HepG2 (cell line): ENCODE data around the gene ASCL2. TPM values are rescaled to one million over a fixed set of nuclear protein-coding genes. Genes with fewer than 3 reads are reported as not detected.
A peak's percentile ranks its signal among the peaks of the same experiment; 100 is the strongest.

Experiments used
- CHD2 ChIP-seq: IDR thresholded peaks from 2 replicates; pipeline ENCODE4 v1.6.1; 2011; ENCODE audit warnings: low read depth, low read length, improper control_type of control experiment
- DPF2 ChIP-seq: sonication (generic); formaldehyde crosslinking; IDR thresholded peaks from 2 replicates; pipeline ENCODE4 v1.4.0; 2020; ENCODE audit warnings: mild to moderate bottlenecking, low read depth, missing genetic modification reagents, borderline replicate concordance
- HOXA3 ChIP-seq: sonication (generic); formaldehyde crosslinking; IDR thresholded peaks from 2 replicates; pipeline ENCODE4 v1.5.0; 2020; ENCODE audit warnings: missing genetic modification reagents
- IKZF4 ChIP-seq: sonication (generic); formaldehyde crosslinking; IDR thresholded peaks from 2 replicates; pipeline ENCODE4 v1.5.1; 2020; ENCODE audit warnings: borderline replicate concordance, mild to moderate bottlenecking, low read depth, missing genetic modification reagents; ENCODE audit errors: not compliant biosample characterization
- MEF2D ChIP-seq: sonication (generic); formaldehyde crosslinking; IDR thresholded peaks from 2 replicates; pipeline ENCODE4 v1.5.1; 2020; ENCODE audit warnings: mild to moderate bottlenecking, missing genetic modification reagents
- NAIF1 ChIP-seq: sonication (generic); formaldehyde crosslinking; IDR thresholded peaks from 2 replicates; pipeline ENCODE4 v1.5.0; 2020; ENCODE audit warnings: mild to moderate bottlenecking, missing genetic modification reagents, borderline replicate concordance
- NFRKB ChIP-seq: fragments of 450-650 bp; IDR thresholded peaks from 2 replicates; pipeline ENCODE4 v1.6.1; 2017
- NR1H2 ChIP-seq: sonication (generic); formaldehyde crosslinking; IDR thresholded peaks from 2 replicates; pipeline ENCODE4 v1.8.1; 2022; ENCODE audit warnings: low read depth, missing genetic modification reagents, borderline replicate concordance
- NR2F2 ChIP-seq: IDR thresholded peaks from 2 replicates; pipeline ENCODE4 v1.6.1; 2012; ENCODE audit warnings: low read depth, inconsistent platforms, borderline replicate concordance
- SAFB2 ChIP-seq: sonication (generic); formaldehyde crosslinking; IDR thresholded peaks from 2 replicates; pipeline ENCODE4 v1.5.1; 2020; ENCODE audit warnings: missing genetic modification reagents, low read depth, mild to moderate bottlenecking, borderline replicate concordance
- SIN3B ChIP-seq: fragments of 150-350 bp; IDR thresholded peaks from 2 replicates; pipeline ENCODE4 v1.6.1; 2014; ENCODE audit warnings: low read length
- SNRNP70 ChIP-seq: fragments of 200-400 bp; formaldehyde crosslinking; IDR thresholded peaks from 2 replicates; pipeline ENCODE4 v1.6.1; 2017; ENCODE audit warnings: mild to moderate bottlenecking, low read depth, low read length, moderate library complexity
- TERF1 ChIP-seq: sonication (generic); formaldehyde crosslinking; IDR thresholded peaks from 2 replicates; pipeline ENCODE4 v1.8.0; 2022; ENCODE audit warnings: mild to moderate bottlenecking, missing genetic modification reagents, moderate library complexity
- ZC3H4 ChIP-seq: sonication (generic); formaldehyde crosslinking; IDR thresholded peaks from 2 replicates; pipeline ENCODE4 v1.4.0; 2020; ENCODE audit warnings: missing genetic modification reagents, borderline replicate concordance
- ZFP91 ChIP-seq: sonication (generic); formaldehyde crosslinking; IDR thresholded peaks from 2 replicates; pipeline ENCODE4 v1.9.0; 2022; ENCODE audit warnings: missing genetic modification reagents, mild to moderate bottlenecking, borderline replicate concordance
- ZNF138 ChIP-seq: sonication (generic); formaldehyde crosslinking; IDR thresholded peaks from 2 replicates; pipeline ENCODE4 v1.5.0; 2020; ENCODE audit warnings: mild to moderate bottlenecking, low read depth, missing genetic modification reagents
- ZNF264 ChIP-seq: sonication (generic); formaldehyde crosslinking; IDR thresholded peaks from 2 replicates; pipeline ENCODE4 v1.4.0; 2020; ENCODE audit warnings: missing genetic modification reagents
- ZNF350 ChIP-seq: sonication (generic); formaldehyde crosslinking; IDR thresholded peaks from 2 replicates; pipeline ENCODE4 v1.4.0; 2020; ENCODE audit warnings: mild to moderate bottlenecking, low read depth, missing genetic modification reagents, borderline replicate concordance
- ZNF432 ChIP-seq: sonication (generic); formaldehyde crosslinking; IDR thresholded peaks from 2 replicates; pipeline ENCODE4 v1.5.0; 2020; ENCODE audit warnings: missing genetic modification reagents, mild to moderate bottlenecking, borderline replicate concordance
- ZNF446 ChIP-seq: sonication (generic); formaldehyde crosslinking; IDR thresholded peaks from 2 replicates; pipeline ENCODE4 v1.5.0; 2020; ENCODE audit warnings: mild to moderate bottlenecking, missing genetic modification reagents
- ZNF577 ChIP-seq: sonication (generic); formaldehyde crosslinking; IDR thresholded peaks from 2 replicates; pipeline ENCODE4 v1.4.0; 2020; ENCODE audit warnings: mild to moderate bottlenecking, low read depth, missing genetic modification reagents, borderline replicate concordance
- ZNF713 ChIP-seq: sonication (generic); formaldehyde crosslinking; IDR thresholded peaks from 2 replicates; pipeline ENCODE4 v1.4.0; 2020; ENCODE audit warnings: mild to moderate bottlenecking, missing genetic modification reagents
- ZNF737 ChIP-seq: sonication (generic); formaldehyde crosslinking; IDR thresholded peaks from 2 replicates; pipeline ENCODE4 v1.5.0; 2020; ENCODE audit warnings: missing genetic modification reagents, mild to moderate bottlenecking, borderline replicate concordance
- polyA plus RNA-seq, 8 experiments: library from polyadenylated mRNA; depleted of rRNA in 3 of 8; stranded (reverse) in 7 of 8; unstranded in 1 of 8; fragments of >200 nt; fragmentation: Illumina TruSeq in 4 of 8; extraction: Trizol in 4 of 8; gene quantifications; 2 replicates each; pipeline versions ENCODE4 v1.2.1 to v1.2.3, GENCODE V29; 2011 to 2016; ENCODE audit warnings: low read depth in 4 of 8, missing spikeins in 1 of 8, mixed read lengths in 1 of 8; ENCODE audit not compliant: insufficient read depth in 1 of 8
- total RNA-seq, 5 experiments: library from RNA; depleted of rRNA; stranded (reverse); fragments of >200 nt; fragmentation: Illumina TruSeq; extraction: Trizol; gene quantifications; 2 replicates each; pipeline ENCODE4 v1.2.3, GENCODE V29; 2016; ENCODE audit warnings: low read depth in 1 of 5
- TF ChIP-seq, protein P1 (sequence below): sonication (generic); formaldehyde crosslinking; IDR thresholded peaks from 2 replicates; pipeline ENCODE4 v1.9.0; 2021; ENCODE audit warnings: missing genetic modification reagents, mild to moderate bottlenecking, borderline replicate concordance
- TF ChIP-seq, protein P2 (sequence below): sonication (generic); formaldehyde crosslinking; IDR thresholded peaks from 2 replicates; pipeline ENCODE4 v1.5.0; 2020; ENCODE audit warnings: missing genetic modification reagents

The ASCL2 gene
- total and polyA plus RNA-seq, 2 of the 13 experiments (the other 11 are each of a cell fraction or from before 2014, with no cell fraction given): 0.07 TPM; not detected in 1

DNA sequence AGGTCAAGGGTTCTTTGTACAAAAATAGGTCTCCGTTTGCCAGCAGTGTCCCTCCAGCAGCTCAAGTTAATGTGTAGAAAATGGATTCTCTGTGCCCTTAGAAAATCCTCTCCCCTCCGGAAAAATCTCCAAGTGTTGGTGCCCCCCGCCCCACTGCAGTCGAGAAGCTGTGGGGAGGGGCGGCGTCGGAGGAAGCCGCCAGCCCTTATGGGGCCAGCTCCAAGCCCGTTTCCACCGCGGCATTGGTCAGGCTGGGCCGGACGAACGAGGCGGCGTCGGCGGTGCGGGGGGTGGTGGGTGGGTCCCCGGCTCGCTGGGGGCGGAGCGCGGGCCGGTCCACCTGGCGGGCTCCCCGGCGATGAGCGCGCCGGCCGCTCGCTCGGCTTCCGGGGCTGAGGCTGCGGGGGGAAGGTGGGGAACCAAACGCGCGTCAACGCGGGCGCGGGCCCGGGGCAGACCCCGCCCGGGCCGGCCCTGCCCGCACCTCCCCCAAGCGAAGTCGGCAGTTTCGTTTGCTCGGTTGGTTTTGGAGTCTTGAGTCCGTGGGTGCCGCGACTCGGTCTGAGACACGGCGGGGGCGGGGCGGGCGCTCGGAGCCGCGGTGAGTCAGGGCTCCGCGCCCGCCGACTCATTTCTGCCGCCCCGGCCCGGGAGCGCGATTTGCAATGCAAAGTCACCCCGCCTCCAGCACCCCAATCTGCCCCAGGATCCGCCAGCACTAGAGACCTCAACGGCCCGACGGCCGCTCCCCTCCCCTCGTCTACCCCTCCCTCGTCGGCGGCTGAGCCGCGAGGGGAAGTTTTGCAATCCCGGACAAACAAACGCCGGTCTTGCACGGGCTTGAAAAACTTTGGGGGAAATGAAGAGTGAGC lies 1.4 kb downstream of the ASCL2 start (continued):
- TF ChIP-seq TERF1 (CRISPR knock-in tag): no peak
- TF ChIP-seq NAIF1: no peak
- TF ChIP-seq, protein P1, sequence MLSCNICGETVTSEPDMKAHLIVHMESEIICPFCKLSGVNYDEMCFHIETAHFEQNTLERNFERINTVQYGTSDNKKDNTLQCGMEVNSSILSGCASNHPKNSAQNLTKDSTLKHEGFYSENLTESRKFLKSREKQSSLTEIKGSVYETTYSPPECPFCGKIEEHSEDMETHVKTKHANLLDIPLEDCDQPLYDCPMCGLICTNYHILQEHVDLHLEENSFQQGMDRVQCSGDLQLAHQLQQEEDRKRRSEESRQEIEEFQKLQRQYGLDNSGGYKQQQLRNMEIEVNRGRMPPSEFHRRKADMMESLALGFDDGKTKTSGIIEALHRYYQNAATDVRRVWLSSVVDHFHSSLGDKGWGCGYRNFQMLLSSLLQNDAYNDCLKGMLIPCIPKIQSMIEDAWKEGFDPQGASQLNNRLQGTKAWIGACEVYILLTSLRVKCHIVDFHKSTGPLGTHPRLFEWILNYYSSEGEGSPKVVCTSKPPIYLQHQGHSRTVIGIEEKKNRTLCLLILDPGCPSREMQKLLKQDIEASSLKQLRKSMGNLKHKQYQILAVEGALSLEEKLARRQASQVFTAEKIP (CRISPR knock-in tag): no peak
- no peak for TF ChIP-seq ZNF713 (CRISPR knock-in tag)
- no peak for TF ChIP-seq ZNF264
- peak; percentile 73 for TF ChIP-seq HOXA3 (CRISPR knock-in tag)
- no peak for TF ChIP-seq ZNF138
- no peak for TF ChIP-seq NR1H2 (CRISPR knock-in tag)
- TF ChIP-seq ZNF446: peak; percentile 59; the same call in 1 of the 2 replicates
- TF ChIP-seq NR2F2: no peak
- 0 out of 2 replicates have a peak, but pooled peaks have one; percentile 63 for TF ChIP-seq ZC3H4
- TF ChIP-seq IKZF4: peak; percentile 23
- TF ChIP-seq DPF2 (CRISPR knock-in tag): no peak
- no peak for TF ChIP-seq NFRKB
- no peak; the same call in 1 of the 2 replicates for TF ChIP-seq SAFB2 (CRISPR knock-in tag)
- no peak for TF ChIP-seq ZNF577 (CRISPR knock-in tag)
- no peak for TF ChIP-seq ZNF432 (CRISPR knock-in tag)
- TF ChIP-seq ZNF737 (CRISPR knock-in tag): no peak
- no peak for TF ChIP-seq MEF2D
- no peak for TF ChIP-seq SIN3B
- TF ChIP-seq, protein P2, sequence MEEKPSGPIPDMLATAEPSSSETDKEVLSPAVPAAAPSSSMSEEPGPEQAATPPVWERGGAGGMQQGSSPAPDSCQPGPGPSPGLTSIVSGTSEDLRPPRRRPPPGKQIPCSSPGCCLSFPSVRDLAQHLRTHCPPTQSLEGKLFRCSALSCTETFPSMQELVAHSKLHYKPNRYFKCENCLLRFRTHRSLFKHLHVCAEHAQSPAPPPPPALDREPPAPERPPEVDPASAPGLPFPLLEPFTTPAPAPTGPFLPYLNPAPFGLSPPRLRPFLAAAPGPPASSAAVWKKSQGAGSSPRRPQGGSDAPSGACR (CRISPR knock-in tag): no peak
- no peak for TF ChIP-seq CHD2
- peak; percentile 59; the same call in 1 of the 2 replicates for TF ChIP-seq ZNF350
- TF ChIP-seq SNRNP70: no peak
- TF ChIP-seq ZFP91 (CRISPR knock-in tag): peak; percentile 54; the same call in 1 of the 2 replicates
